GM12891 (cell line): ENCODE data around the gene COX5A.

ENCODE experiments used
- PAX5 ChIP-seq: IDR thresholded peaks from 2 replicates; pipeline ENCODE4 v1.6.1; 2011; ENCODE audit warnings: low read length, moderate library complexity, mild to moderate bottlenecking; ENCODE audit not compliant: insufficient read depth, severe bottlenecking
- POLR2A ChIP-seq: IDR thresholded peaks from 2 replicates; pipeline ENCODE4 v1.6.1; 2011; ENCODE audit warnings: low read depth, low read length, control low read depth
- POLR2AphosphoS5 ChIP-seq: IDR thresholded peaks from 2 replicates; pipeline ENCODE4 v1.6.1; 2011; ENCODE audit warnings: low read depth, low read length, control low read depth
- SPI1 ChIP-seq: IDR thresholded peaks from 2 replicates; pipeline ENCODE4 v1.6.1; 2011; ENCODE audit warnings: low read depth, low read length, control low read depth
- TAF1 ChIP-seq: IDR thresholded peaks from 2 replicates; pipeline ENCODE4 v1.6.1; 2011; ENCODE audit warnings: low read depth, low read length, control low read depth

- TF ChIP-seq TAF1 (peak; percentile 93), SPI1 (no peak), POLR2A (peak; percentile 96), POLR2AphosphoS5 (peak; percentile 89), PAX5 (no peak)
These were observed 47.8 kb downstream of the COX5A start, which contains the start of gene MPI for GRCh38 chr15:74889883-74890664.
